GOT3 (cell line): ENCODE measurements around the gene CPO.

Experiments
- DNase-seq: peaks from one replicate; lab custom pipeline; 2025; ENCODE audit warnings: mixed read lengths; lab: John Stamatoyannopoulos, UW

CPO gene

GRCh38 chr2:207015901-207016300, 76.6 kb downstream of the CPO start:
- DNase-seq, result no peak
